HG02623 (cell line): ENCODE data around the gene ANXA11.

Source experiments
- ATAC-seq: cut with Tn5 transposase; IDR thresholded peaks from one replicate; pipeline ENCODE4 v1.9.1; 2021; ENCODE audit warnings: moderate library complexity; ENCODE audit not compliant: unreplicated experiment

The ANXA11 gene

GRCh38 chr10:80110986-80111385, 94.4 kb downstream of the ANXA11 start:
- ATAC-seq: no peak

DNA sequence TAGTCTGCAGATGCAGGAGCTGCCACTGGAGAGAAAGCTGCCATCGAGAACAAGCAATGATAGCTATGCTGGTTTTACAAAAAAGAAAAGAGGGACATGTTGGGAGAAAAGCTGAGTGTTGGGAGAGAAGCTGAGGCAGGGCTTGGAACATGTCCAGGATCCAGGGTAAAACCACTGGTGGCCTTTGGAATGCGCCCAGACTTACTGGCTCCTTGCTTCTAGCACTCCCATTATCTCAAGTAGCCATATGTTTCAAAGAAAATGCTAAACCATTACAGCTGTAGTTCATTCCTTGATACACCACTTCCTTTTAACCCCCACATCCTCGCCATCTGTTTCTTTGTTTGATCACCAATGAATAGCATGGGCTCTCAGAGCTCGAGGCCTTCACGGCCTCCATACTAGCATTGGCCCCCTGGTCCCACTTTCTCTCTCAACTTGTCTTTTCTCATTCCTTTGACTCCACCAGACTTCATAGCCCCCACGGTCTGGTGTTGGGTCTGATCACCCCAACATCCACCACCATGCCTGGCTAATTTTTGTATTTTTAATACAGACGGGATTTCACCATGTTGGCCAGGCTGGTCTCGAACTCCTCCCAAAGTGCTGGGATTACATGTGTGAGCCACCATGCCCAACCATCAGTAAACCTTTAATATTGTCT, 96.6 kb downstream of the ANXA11 start:
- no peak for ATAC-seq

GRCh38 chr10:80104066-80104926, 101.0 kb downstream of the ANXA11 start:
- no peak for ATAC-seq
